Nephron (organoid): ENCODE results near the gene OSTN.
A peak's percentile ranks its signal among the peaks of the same experiment; 100 is the strongest.

ENCODE experiments used
- H3K27ac Mint-ChIP-seq, 3 experiments: 2 replicates each; pipeline ENCODE4 v1.8.0; 2020; ENCODE audit warnings: mixed read lengths in 3 of 3, mild to moderate bottlenecking in 2 of 3, moderate library complexity in 1 of 3
- H3K27me3 Mint-ChIP-seq: 2 replicates; pipeline ENCODE4 v1.8.0; 2021; ENCODE audit warnings: low read depth, mild to moderate bottlenecking, moderate library complexity, mixed read lengths
- H3K36me3 Mint-ChIP-seq: 2 replicates; pipeline ENCODE4 v1.8.0; 2020; ENCODE audit warnings: low read depth, mixed read lengths
- H3K4me1 Mint-ChIP-seq: 2 replicates; pipeline ENCODE4 v1.8.0; 2020; ENCODE audit warnings: mixed read lengths
- H3K4me3 Mint-ChIP-seq, 3 experiments: 2 replicates each; pipeline ENCODE4 v1.8.0; 2020; ENCODE audit warnings: mild to moderate bottlenecking in 3 of 3, mixed read lengths in 3 of 3, moderate library complexity in 2 of 3
- H3K9me3 Mint-ChIP-seq: 2 replicates; pipeline ENCODE4 v1.8.0; 2020; ENCODE audit warnings: mixed read lengths
- TF ChIP-seq, protein P1 (sequence below), 3 experiments: fragments of 200-600 bp; sonication (generic); IDR thresholded peaks; one replicate each; pipeline ENCODE4 v1.5.0; 2021; ENCODE audit warnings: antibody characterized with exemption in 3 of 3; ENCODE audit not compliant: unreplicated experiment in 3 of 3

OSTN gene, protein sequence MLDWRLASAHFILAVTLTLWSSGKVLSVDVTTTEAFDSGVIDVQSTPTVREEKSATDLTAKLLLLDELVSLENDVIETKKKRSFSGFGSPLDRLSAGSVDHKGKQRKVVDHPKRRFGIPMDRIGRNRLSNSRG

DNA sequence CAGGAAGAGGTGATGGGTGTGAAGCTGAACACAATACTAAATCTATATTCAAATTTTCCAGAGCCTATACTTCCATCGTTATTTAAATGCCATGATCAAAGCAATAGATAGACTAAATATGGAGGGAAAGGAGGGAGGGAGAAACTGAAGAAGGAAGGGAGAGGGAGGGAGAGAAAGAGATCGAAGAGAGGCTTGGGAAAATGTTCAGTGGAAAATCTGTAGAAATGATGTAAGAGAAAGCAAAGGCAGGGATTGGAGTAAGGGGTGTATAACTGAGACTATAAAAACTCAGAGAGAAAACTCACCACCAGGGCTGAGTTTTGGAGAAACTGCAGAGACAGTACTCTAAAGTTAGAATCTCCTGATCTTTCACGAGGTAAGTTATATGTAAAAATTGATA lies at the start of gene OSTN:
TSS of gene OSTN (plus strand) at position 310 of the 400 bp plus-strand sequence. CDS start 13,292 bp downstream, outside the sequence.
- Mint-ChIP-seq H3K9me3 (no peaks in the 10 kb centered on the region), H3K4me1 (no peaks in the 10 kb centered on the region), H3K36me3 (no peaks in the 10 kb centered on the region), H3K4me3 (no peak within 1 kb of the TSS), H3K27ac (no peak within 1 kb of the TSS), H3K27me3 (no peaks in the 10 kb centered on the region)
- TF ChIP-seq, protein P1, sequence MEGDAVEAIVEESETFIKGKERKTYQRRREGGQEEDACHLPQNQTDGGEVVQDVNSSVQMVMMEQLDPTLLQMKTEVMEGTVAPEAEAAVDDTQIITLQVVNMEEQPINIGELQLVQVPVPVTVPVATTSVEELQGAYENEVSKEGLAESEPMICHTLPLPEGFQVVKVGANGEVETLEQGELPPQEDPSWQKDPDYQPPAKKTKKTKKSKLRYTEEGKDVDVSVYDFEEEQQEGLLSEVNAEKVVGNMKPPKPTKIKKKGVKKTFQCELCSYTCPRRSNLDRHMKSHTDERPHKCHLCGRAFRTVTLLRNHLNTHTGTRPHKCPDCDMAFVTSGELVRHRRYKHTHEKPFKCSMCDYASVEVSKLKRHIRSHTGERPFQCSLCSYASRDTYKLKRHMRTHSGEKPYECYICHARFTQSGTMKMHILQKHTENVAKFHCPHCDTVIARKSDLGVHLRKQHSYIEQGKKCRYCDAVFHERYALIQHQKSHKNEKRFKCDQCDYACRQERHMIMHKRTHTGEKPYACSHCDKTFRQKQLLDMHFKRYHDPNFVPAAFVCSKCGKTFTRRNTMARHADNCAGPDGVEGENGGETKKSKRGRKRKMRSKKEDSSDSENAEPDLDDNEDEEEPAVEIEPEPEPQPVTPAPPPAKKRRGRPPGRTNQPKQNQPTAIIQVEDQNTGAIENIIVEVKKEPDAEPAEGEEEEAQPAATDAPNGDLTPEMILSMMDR (IDR thresholded peaks at IDR 0.05; ENCODE audit: unreplicated experiment in 3 of 3) = no peak

DNA sequence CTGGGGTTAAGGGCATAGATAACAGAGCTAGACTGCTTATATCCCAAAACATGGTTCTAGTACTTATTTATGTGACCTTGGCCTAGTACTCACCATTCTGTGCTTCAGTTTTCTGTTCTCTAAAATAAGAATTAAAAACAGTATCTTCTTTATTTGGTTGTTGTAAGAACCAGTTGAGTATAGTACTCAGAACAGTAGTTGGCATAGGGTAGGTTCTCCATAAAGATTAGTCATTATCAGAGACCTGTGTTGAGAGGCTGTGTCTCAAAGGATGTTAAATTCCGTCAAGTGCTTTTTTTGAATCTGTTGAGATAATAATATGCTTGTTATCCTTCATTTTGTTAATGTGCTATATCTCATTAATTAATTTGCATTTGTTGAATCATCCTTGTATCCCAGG lies 47.4 kb upstream of the OSTN start:
- H3K36me3 Mint-ChIP-seq = peaks cover 6% of the 10 kb centered on the region

DNA sequence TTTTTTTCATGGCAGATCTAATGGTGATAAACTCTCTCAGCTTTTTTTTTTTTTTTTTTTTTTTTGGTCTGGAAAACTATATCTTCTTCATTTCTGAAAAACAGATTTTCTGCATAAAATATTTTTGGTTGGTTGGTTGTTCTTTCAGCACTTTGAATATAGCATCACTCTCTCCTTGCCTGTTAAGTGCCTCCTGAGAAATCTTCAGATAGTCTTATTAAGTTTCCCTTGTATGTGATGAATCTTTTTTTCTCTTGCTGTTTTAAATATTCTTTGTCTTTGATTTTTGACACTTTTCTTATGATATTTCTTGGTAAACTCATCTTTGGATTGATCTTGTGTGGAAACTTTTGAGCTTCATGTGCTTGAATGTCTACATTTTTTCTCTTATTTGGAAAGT lies 44.2 kb upstream of the OSTN start:
- no peaks in the 10 kb centered on the region for H3K27me3 Mint-ChIP-seq
- peaks cover 12% of the 10 kb centered on the region for H3K4me1 Mint-ChIP-seq
- peaks cover 26% of the 10 kb centered on the region for H3K9me3 Mint-ChIP-seq
- H3K27ac Mint-ChIP-seq = no peak overlapping the region
- TF ChIP-seq, protein P1 (IDR thresholded peaks at IDR 0.05; ENCODE audit: unreplicated experiment in 3 of 3) = no peak
- no peak overlapping the region for H3K4me3 Mint-ChIP-seq
- peaks cover 6% of the 10 kb centered on the region for H3K36me3 Mint-ChIP-seq

More for the DNA sequence above, 47.4 kb upstream of the OSTN start:
- H3K4me3 Mint-ChIP-seq = no peak overlapping the region
- H3K9me3 Mint-ChIP-seq = peaks cover 26% of the 10 kb centered on the region
- TF ChIP-seq, protein P1 (IDR thresholded peaks at IDR 0.05; ENCODE audit: unreplicated experiment in 3 of 3) = no peak
- H3K4me1 Mint-ChIP-seq = no peaks in the 10 kb centered on the region
- H3K27me3 Mint-ChIP-seq = no peaks in the 10 kb centered on the region
- H3K27ac Mint-ChIP-seq = no peak overlapping the region

DNA sequence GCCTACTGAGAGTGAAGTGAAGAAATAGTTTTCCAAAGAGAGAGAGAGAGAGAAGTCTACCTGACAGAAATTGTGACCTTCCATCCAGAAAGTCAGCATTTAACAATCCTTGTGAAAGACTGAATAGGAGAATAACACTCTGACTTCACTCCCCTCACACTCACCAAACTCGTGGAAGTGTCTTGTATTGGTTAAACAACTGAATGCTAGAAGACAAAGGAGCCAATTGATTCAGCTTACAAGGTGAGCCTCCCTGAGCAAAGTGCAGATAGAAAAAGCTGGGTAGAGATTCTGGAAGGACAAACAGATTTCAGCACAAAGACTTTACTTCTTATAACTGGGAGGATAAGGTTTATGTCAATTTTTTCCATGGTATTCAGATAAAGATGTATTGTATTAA lies 40.8 kb upstream of the OSTN start:
- H3K4me1 Mint-ChIP-seq = peaks cover 22% of the 10 kb centered on the region
- no peak overlapping the region for H3K4me3 Mint-ChIP-seq
- H3K27ac Mint-ChIP-seq = peak overlapping the region in 1 of 3 experiments; percentile 57
- H3K27me3 Mint-ChIP-seq = no peaks in the 10 kb centered on the region
- TF ChIP-seq, protein P1 (IDR thresholded peaks at IDR 0.05; ENCODE audit: unreplicated experiment in 3 of 3) = no peak
- peaks cover 27% of the 10 kb centered on the region for H3K9me3 Mint-ChIP-seq
- H3K36me3 Mint-ChIP-seq = peaks cover 6% of the 10 kb centered on the region

DNA sequence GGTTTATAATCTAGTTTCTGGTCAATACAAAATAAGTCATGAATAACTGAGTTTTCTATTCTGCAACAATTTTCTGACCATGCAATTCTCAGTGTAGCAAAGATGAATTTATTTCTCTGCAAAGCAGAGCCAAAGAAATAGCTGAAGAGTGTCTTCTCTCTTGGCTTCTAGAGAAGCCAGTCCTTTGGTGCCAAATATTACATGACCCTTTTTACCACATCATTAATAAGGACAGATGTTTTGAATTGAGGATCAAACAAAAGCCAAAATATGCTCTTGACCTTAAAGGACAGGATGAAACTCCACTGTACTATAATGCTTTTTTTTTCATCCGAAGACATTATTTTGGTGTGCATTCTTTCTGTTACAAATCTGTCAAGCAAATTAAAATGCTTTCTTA lies 40.2 kb upstream of the OSTN start:
- H3K4me1 Mint-ChIP-seq = peaks cover 22% of the 10 kb centered on the region
- H3K27ac Mint-ChIP-seq = peak overlapping the region in 1 of 3 experiments; percentile 57
- TF ChIP-seq, protein P1 (IDR thresholded peaks at IDR 0.05; ENCODE audit: unreplicated experiment in 3 of 3) = no peak
- no peaks in the 10 kb centered on the region for H3K27me3 Mint-ChIP-seq
- no peak overlapping the region for H3K4me3 Mint-ChIP-seq
- H3K36me3 Mint-ChIP-seq = peaks cover 6% of the 10 kb centered on the region
- H3K9me3 Mint-ChIP-seq = peaks cover 23% of the 10 kb centered on the region

DNA sequence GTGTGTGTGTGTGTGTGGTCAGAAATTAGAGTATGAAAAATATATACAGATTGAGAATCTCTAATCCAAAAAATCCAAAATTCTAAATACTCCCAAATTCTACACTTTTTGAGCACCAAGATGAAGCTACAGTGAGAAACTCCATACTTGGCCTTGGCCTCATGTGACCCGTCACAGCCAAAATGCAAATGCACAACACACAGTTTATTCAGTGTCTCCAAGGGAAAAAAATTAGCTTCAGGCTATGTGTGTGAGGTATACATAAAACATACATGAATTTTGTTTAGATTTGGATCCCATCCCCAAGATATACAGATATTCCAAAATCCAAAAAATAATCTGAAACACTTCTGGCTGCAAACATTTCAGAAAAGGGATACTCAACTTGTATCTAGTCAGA lies 33.2 kb upstream of the OSTN start:
- Mint-ChIP-seq H3K4me3 (no peak overlapping the region), H3K36me3 (no peaks in the 10 kb centered on the region), H3K27ac (no peak overlapping the region), H3K4me1 (peaks cover 5% of the 10 kb centered on the region), H3K9me3 (peaks cover 3% of the 10 kb centered on the region), H3K27me3 (no peaks in the 10 kb centered on the region)
- TF ChIP-seq, protein P1 (IDR thresholded peaks at IDR 0.05; ENCODE audit: unreplicated experiment in 3 of 3) = no peak
